Kidney (tissue), 14 donors: Measurements from ENCODE around the gene C17orf100. TPM values are rescaled to one million over a fixed set of nuclear protein-coding genes. Genes with fewer than 3 reads are reported as not detected.
"Not testable (repeated sequence)": the region's sequence is repeated elsewhere in the genome, so short reads cannot be mapped to it uniquely, and the experiment has no call there.

ENCODE experiments used
- DNase-seq, 5 donors: peaks; one replicate each; pipeline ENCODE4 v3.0.0-alpha.2; 2013 to 2020
- FAIRE-seq: peaks from 2 replicates; lab custom pipeline; 2012; peaks lifted over from hg19 to GRCh38; lab: Jason Lieb, UNC
- H3K27ac ChIP-seq, 2 donors: one replicate each; pipeline ENCODE4 v1.7.0; 2013; ENCODE audit warnings: low read depth in 2 of 2, low read length in 2 of 2, inconsistent platforms in 1 of 2
- H3K27me3 ChIP-seq: one replicate; pipeline ENCODE4 v1.7.1; 2013; ENCODE audit warnings: low read length, inconsistent platforms; ENCODE audit not compliant: control insufficient read depth, insufficient read depth
- H3K36me3 ChIP-seq, 3 donors: one replicate each; pipeline versions ENCODE4 v1.7.0 to v1.7.1; 2013; ENCODE audit warnings: low read length in 3 of 3, control low read depth in 1 of 3, inconsistent platforms in 1 of 3; ENCODE audit not compliant: insufficient read depth in 3 of 3, control insufficient read depth in 2 of 3
- H3K4me1 ChIP-seq, 3 donors: one replicate each; pipeline versions ENCODE4 v1.7.0 to v1.7.1; 2013; ENCODE audit warnings: low read length in 3 of 3, inconsistent platforms in 1 of 3, low read depth in 1 of 3; ENCODE audit not compliant: control insufficient read depth in 2 of 3, insufficient read depth in 2 of 3
- H3K4me3 ChIP-seq, 3 donors: one replicate each; pipeline versions ENCODE4 v1.7.0 to v1.8.1; 2013; ENCODE audit warnings: low read length in 3 of 3, control low read depth in 1 of 3, inconsistent platforms in 1 of 3
- H3K9ac ChIP-seq, 3 donors: one replicate each; pipeline versions ENCODE4 v1.7.0 to v1.7.1; 2013; ENCODE audit warnings: low read length in 3 of 3, control low read depth in 1 of 3, inconsistent platforms in 1 of 3
- H3K9me3 ChIP-seq, 3 donors: one replicate each; pipeline versions ENCODE4 v1.7.0 to v1.7.1; 2013; ENCODE audit warnings: low read length in 3 of 3, control low read depth in 1 of 3, inconsistent platforms in 1 of 3; ENCODE audit not compliant: control insufficient read depth in 2 of 3, insufficient read depth in 1 of 3
- intact Hi-C: fragments of 100-400 bp; cut with DNase I; formaldehyde crosslinking; loops from one replicate; pipeline ENCODE4 v1.11.1; 2022
- polyA plus RNA-seq: library from polyadenylated mRNA; stranded (reverse); fragments of 350-450 nt; fragmentation: Illumina TruSeq; extraction: RNeasy Lipid Tissue Mini Kit (QIAGEN cat#74804); gene quantifications from one replicate; pipeline ENCODE4 v1.2.3, GENCODE V29; 2014; ENCODE audit warnings: low read depth, low replicate concordance; ENCODE audit not compliant: insufficient read depth
- total RNA-seq: library from RNA; stranded (reverse); fragmentation: NEBNext Ultra II Directional; extraction: Animal tissue kit (Norgen Biotek cat#: 25700); gene quantifications from one replicate; pipeline ENCODE4 v1.2.1, GENCODE V29; 2021
- TF ChIP-seq, protein P1 (sequence below): IDR thresholded peaks from 3 replicates; pipeline ENCODE4 v1.5.1; 2012; ENCODE audit warnings: mild to moderate bottlenecking, moderate library complexity, borderline replicate concordance; ENCODE audit not compliant: insufficient read depth; ENCODE audit errors: extremely low read depth
- donor health status: control.
- donor health status: control.
- donor health status: control.
- donor health status: control.
- donor health status: control.
- donor health status: DM: yes; HTN: yes; CAD: no.
- donor health status: Normal renal cell carcinoma (clear cell type).

The C17orf100 gene
- total and polyA plus RNA-seq, 2 donors from 2014 or later, result 3.4 to 3.7 TPM

DNA sequence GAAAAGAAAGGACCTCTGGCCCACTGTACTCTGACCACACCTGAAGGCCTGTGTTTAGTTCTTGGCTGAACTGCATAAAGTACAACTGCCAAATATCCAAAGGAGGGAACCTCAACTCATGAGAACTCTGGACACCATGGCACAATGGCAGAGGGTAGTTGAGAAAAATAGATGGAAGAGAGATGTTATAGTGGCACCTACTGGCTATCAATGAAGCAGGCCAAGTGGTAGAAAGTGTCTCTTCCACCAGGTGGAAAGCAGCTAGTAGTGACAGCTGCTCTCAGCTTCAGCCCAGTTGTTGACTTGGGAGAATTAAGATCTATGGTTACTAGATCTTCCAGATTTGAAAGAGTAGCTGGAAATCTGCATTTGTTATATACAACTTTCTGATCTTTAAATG lies 3.4 kb upstream of the C17orf100 start:
- H3K4me1 ChIP-seq, result peaks cover 8 to 21% (median 19%) of the 10 kb centered on the region in 3 donors
- TF ChIP-seq, protein P1, sequence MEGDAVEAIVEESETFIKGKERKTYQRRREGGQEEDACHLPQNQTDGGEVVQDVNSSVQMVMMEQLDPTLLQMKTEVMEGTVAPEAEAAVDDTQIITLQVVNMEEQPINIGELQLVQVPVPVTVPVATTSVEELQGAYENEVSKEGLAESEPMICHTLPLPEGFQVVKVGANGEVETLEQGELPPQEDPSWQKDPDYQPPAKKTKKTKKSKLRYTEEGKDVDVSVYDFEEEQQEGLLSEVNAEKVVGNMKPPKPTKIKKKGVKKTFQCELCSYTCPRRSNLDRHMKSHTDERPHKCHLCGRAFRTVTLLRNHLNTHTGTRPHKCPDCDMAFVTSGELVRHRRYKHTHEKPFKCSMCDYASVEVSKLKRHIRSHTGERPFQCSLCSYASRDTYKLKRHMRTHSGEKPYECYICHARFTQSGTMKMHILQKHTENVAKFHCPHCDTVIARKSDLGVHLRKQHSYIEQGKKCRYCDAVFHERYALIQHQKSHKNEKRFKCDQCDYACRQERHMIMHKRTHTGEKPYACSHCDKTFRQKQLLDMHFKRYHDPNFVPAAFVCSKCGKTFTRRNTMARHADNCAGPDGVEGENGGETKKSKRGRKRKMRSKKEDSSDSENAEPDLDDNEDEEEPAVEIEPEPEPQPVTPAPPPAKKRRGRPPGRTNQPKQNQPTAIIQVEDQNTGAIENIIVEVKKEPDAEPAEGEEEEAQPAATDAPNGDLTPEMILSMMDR, result peak; percentile 2

DNA sequence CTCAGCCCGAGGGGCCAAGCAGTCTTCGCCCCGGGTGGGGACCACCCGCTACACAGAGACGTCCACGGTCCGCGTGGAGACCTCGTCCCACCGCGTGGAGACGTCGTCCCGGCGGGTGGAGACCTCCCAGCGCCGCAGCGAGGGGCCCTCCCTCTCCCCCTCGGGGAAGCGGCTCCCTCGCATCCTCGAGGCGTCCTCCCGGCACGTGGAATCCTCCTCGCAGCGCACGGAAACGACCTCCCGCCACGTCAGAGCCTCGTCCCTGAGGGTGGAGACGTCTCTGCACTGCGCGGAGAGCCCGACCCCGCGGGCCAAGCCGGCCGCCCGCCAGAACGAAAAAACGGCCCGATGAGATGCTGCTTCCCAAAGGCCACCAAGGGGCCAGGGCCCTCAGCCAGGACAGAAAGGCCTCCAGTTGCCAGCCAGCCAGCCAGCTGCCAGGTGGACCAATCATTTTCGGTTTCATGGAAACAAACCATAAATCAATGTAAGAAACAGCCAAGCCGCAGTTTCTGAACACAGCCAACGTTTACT lies 424 bp downstream of the C17orf100 start:
- TF ChIP-seq, protein P1, result no peak
- peak in 4 of 5 donors; percentile 42 to 90 (median 68) for DNase-seq
- intact Hi-C loops, result no loop called here
- Histone ChIP-seq H3K9me3 (no peaks in the 10 kb centered on the region), H3K27me3 (peaks cover 10% of the 10 kb centered on the region), H3K36me3 (peaks cover 3 to 18% (median 11%) of the 10 kb centered on the region in 3 donors), H3K4me3 (peak overlapping the region; percentile 66 to 98 (median 93)), H3K27ac (peak overlapping the region; percentile 77 to 78), H3K9ac (peak overlapping the region in 2 of 3 donors; percentile 54 to 83), H3K4me1 (peaks cover 14 to 31% (median 30%) of the 10 kb centered on the region in 3 donors)
- FAIRE-seq, result no peak

More for the DNA sequence above, 3.4 kb upstream of the C17orf100 start:
- DNase-seq (no peak), FAIRE-seq (no peak)
- no peak overlapping the region for H3K4me3 ChIP-seq
- H3K27me3 ChIP-seq, result peaks cover under 1% of the 10 kb centered on the region
- intact Hi-C loops, result no loop called here
- H3K36me3 ChIP-seq, result peaks cover 3 to 26% (median 16%) of the 10 kb centered on the region in 3 donors
- H3K9ac ChIP-seq, result no peak overlapping the region
- no peak overlapping the region for H3K27ac ChIP-seq
- H3K9me3 ChIP-seq, result no peaks in the 10 kb centered on the region

DNA sequence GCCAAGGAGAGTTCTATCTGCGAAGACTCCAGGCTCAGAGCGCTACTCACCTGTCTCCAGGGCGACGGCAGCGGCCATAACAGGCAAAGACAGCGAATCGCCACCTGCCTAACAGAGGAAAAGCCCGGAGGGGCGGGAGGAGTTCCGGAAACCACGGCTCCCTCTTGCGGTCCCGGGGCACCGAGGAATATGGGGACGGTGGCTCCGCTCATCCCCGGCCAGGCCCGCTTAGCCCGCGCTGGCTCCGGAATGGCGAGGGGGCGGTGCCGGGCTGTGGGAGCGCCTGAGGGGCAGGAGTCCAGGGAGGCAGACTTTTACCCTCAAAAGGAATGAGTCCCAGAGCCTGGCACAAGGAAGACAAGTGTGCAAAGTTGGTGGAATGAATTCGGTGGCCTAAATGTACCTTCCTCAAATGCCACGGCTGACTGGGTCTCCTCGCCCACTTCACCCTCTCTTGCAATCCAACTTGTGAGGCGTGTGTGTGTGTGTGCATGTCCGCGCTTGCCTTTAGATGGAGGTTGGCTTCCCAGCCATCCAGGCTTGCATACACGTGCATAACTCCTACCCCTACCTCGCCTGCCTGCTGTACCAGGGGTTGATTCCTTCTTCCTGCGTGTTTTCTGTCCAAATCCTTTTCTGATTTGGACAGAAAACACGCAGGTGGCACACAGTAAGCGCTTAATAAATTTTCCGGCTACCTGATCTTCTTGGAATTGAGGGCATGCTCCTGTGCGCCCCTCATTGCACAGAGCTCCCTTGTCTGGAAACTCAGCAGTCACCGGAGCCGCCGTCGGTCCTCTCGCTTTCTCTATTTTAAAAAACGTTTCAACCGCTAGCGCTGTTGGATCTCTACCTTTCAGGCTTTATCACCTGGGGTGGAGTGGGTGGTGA lies 3.5 kb downstream of the C17orf100 start:
- FAIRE-seq, result no peak
- TF ChIP-seq, protein P1, result no peak
- Histone ChIP-seq H3K9me3 (no peaks in the 10 kb centered on the region), H3K4me1 (peaks cover 14 to 29% (median 28%) of the 10 kb centered on the region in 3 donors), H3K27ac (no peak overlapping the region), H3K4me3 (peak overlapping the region in 2 of 3 donors; percentile 33 to 54), H3K27me3 (peaks cover 10% of the 10 kb centered on the region), H3K9ac (no peak overlapping the region), H3K36me3 (no peaks in the 10 kb centered on the region)
- DNase-seq, result peak; percentile 51 to 83 (median 70)
- intact Hi-C loops, result no loop called here

DNA sequence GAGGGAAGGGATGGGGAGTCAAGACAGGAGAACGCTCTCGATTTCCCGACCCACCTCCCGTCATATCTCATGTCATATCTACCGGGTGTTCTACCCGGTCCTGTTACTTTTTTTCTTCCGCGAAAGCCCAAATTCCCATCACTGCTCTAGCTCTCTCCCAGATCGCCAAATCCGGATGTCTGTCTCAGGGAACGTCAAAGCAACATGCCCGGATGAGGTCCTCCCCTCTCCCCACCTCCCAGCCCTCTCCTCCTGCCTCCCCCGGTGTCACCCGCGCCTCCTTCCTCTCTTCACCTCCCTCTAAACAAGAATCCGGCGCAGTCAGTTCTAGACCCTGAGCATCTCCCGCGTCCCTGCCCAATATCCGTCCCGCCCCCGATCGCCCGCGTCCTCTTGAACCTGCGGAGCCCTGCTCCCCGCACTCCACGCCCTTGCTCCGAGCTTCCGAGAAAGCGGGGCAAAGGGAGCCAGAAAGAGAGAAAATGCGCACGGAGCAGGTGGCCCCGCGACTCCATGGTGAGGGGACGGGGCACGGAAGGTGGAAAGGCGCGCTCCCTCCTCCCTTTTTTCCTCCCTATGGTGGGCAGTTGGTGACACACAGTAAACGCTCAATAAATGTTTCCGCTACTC lies 4.3 kb downstream of the C17orf100 start:
- H3K9me3 ChIP-seq, H3K36me3 ChIP-seq, H3K9ac ChIP-seq, DNase-seq, H3K27me3 ChIP-seq, H3K27ac ChIP-seq, intact Hi-C loops, FAIRE-seq, H3K4me3 ChIP-seq: not testable (repeated sequence)
- H3K4me1 ChIP-seq, result peaks cover 11 to 23% (median 23%) of the 10 kb centered on the region in 3 donors

DNA sequence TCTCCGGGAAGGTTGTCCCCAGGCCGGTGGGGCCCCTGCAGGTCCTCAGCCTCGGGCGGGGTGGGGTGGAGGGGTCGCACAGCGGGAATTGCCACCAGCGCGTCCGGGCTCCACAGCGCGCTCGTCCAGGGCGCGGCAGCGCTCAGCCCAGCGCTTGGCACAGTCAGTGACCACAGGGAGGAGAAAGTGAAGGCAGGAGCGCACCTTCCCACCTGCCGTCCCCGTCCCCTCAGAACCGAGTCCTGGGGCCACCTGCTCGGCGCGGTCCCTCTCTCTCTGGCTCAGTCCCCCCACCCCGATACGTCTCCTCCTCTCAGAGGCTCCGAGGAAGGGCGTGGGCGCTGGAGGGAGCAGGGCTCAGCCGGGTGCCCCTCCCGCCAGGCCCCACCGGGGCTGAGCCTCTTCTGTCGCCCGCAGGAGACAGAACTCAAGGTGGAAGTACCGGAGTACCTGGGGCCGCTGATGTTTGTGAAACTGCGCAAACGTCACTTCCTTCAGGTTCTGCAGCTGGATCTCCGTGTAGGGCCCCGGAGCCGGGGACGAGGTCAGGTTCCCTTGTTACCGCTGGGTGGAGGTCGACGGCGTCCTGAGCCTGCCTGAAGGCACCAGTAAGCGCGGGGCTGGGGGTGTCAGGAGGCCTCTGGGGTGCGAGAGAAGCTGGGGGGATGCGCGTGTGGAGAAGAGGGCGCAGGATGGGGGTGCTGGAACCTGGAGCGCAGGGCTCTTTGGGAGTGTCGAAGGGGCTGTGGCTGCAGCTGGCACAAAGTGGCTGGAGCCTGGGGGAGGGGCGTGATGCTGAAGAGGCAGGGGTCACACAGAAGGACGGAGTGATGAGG lies 5.5 kb downstream of the C17orf100 start:
- H3K27me3 ChIP-seq, FAIRE-seq: not testable (repeated sequence)

More for the DNA sequence above, 5.5 kb downstream of the C17orf100 start:
- H3K4me3 ChIP-seq, H3K9me3 ChIP-seq, H3K36me3 ChIP-seq, H3K9ac ChIP-seq, intact Hi-C loops, H3K27ac ChIP-seq: not testable (repeated sequence)
- DNase-seq, result peak in 3 of 5 donors; percentile 16 to 80 (median 32)
- peaks cover 11 to 21% (median 18%) of the 10 kb centered on the region in 3 donors for H3K4me1 ChIP-seq
